ENCODE measurements around the gene CCDC15.

DNA sequence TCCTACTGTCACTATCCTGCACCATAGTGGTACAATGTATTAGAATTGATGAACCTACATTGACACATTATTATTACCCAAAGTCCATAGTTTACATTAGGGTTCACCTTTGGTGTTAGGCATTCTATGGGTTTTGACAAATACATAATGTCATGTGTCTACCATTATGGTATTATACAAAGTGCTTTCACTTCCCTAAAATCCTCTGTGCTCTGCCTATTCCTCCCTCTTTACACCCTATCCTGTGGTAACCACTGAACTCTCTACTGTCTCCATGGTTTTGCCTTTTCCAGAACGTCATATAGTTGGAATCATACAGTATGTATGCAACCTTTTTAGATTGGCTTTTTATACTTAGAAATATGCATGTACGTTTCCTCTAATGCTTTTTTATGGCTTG, 51.5 kb downstream of the CCDC15 start:
- TF ChIP-seq EZH2 (optimal IDR thresholded peaks at IDR 0.05; ENCODE audit: low read depth, low read length) = no peak
- no peak for TF ChIP-seq EZH2phosphoT487 (IDR thresholded peaks at IDR 0.05; ENCODE audit: low read length)
